Thoracic aorta endothelial cell (primary cell): ENCODE measurements around the gene PPY. TPM values are rescaled to one million over a fixed set of nuclear protein-coding genes. Genes with fewer than 3 reads are reported as not detected.

Source experiments
- total RNA-seq: library from RNA; depleted of rRNA; stranded (reverse); fragments of >200 nt; gene quantifications from 2 replicates; pipeline ENCODE4 v1.2.3, GENCODE V29; 2012

Gene PPY, protein sequence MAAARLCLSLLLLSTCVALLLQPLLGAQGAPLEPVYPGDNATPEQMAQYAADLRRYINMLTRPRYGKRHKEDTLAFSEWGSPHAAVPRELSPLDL
- total RNA-seq = not detected in 2 replicates

DNA sequence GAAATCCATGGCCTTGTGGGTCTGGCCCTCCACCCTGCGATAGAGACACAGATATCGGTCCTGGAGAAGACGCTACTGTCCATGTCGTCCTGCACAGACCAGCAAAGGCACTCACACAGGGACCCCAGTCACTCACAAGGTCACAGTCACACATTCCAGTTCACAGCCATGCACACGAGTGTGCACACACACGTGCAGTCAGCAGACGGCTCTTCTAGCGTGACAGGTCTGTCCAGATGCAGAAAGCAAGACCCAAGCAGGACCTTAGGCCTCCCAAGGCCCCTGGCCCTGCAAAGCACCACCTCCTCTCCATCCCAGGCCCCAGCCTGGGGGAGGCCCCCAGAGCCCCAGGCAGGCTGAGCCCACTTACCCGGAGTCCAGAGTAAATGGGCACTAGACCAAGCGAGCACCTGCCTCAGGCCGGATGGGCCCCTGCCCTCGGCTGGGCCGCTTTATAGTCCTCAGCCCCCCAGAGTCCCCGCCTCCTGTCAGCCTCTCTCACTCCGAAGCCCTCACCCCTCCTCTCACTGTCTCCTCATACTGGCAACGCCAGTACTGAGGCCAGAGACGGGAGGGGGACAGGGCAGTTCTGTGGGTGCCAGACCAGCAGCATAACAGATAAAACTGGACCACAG lies at the start of gene PPY:
PPY (minus strand) TSS at position 426 of the 635 bp plus-strand sequence. CDS start 822 bp downstream, outside the sequence.

DNA sequence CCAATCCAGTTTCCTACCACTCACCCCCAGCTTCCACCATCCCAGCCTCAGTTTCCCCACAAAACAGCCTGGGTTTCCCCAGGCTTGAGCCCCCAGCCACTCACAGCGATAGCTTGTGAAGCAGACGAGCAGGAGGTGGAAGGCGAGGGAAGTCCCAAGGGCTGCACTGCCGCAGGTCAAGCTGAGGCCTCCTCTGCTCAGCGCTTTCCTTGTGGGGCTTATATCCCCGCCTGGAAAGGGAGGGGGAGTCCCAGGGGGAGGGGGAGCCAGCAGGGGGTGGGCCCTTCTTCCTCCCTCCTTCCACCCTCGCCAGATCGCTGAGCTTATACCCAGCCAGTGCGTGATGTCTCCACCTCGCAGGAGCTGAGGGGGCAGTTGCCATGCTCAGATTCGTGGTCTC lies 11.5 kb upstream of the PPY start, which contains the start of gene PYY:
PYY (minus strand) TSS at position 195 of the 400 bp plus-strand sequence. CDS start 457 bp downstream, outside the sequence.

DNA sequence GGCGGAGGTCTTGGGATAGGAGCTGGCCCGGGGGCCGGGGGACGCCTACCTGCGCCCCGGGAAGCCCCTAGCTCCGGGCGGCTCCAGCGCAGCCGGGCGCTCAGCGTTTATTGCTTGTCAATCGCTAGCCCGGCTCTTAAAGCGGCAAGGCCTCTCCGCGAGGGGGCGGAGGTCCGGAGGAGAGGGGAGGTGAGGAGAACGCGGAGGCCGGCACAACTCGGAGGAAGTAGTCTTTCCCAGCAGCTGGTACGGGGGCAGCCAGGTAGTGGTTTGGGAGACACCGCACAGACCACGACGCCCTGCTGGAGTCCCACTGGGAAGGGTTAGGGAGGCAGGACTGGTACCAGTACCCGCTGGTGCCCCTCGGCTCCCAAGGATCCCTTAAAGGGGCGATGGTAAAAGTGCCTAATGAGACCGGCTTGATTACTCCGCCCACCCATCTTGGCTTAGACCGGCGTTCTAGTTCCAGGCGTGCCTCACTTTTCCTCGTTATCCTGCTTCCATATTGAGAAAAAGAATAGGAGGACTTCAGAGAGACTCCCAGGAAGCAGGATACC lies 34.8 kb downstream of the PPY start, which contains the start of gene MPP2:
MPP2 (minus strand) TSS at position 112 of the 557 bp plus-strand sequence. CDS start 3,076 bp downstream, outside the sequence.

Other genes starting within 250 kb of the PPY start
- not detected in 2 replicates for gene SOST, start 183.7 kb downstream of the PPY start, total RNA-seq
- gene DUSP3, start 163.5 kb downstream of the PPY start, total RNA-seq = 53.6 and 56.1 TPM in 2 replicates
- gene CFAP97D1, start 162.0 kb downstream of the PPY start, total RNA-seq = 0.14 TPM in 1 of 2 replicates, not detected in the other
- gene MPP3, start 109.3 kb downstream of the PPY start, total RNA-seq = 13.2 and 13.9 TPM in 2 replicates
- gene CD300LG, start 95.3 kb downstream of the PPY start, total RNA-seq = not detected in 2 replicates
- gene MPP2, start 34.9 kb downstream of the PPY start, total RNA-seq = 0.66 and 1.8 TPM in 2 replicates
- gene PYY, start 11.5 kb upstream of the PPY start, total RNA-seq = not detected in 2 replicates
- 1.7 and 4.3 TPM in 2 replicates for gene NAGS, start 62.1 kb upstream of the PPY start, total RNA-seq
- gene TMEM101, start 72.5 kb upstream of the PPY start, total RNA-seq = 36.6 and 38.9 TPM in 2 replicates
- gene LSM12, start 124.2 kb upstream of the PPY start, total RNA-seq = 68.9 and 82.3 TPM in 2 replicates
- gene G6PC3, start 128.3 kb upstream of the PPY start, total RNA-seq = 23.4 and 34.3 TPM in 2 replicates
- 16.2 and 25.6 TPM in 2 replicates for gene HDAC5, start 181.2 kb upstream of the PPY start, total RNA-seq
- gene HROB, start 199.5 kb upstream of the PPY start, total RNA-seq = 3.9 and 6.9 TPM in 2 replicates
- not detected in 2 replicates for gene ASB16, start 228.2 kb upstream of the PPY start, total RNA-seq
- gene TMUB2, start 244.5 kb upstream of the PPY start, total RNA-seq = 17.7 and 20.2 TPM in 2 replicates